Ascending aorta (tissue), 2 donors: Measurements from ENCODE around the gene KAZALD1. TPM values are rescaled to one million over a fixed set of nuclear protein-coding genes. Genes with fewer than 3 reads are reported as not detected.

Experiments
- DNase-seq, 2 donors: peaks; one replicate each; pipeline ENCODE4 v3.0.0-alpha.2; 2019; ENCODE audit warnings: low spot score in 2 of 2
- H3K27ac ChIP-seq, 2 donors: fragments of 200-600 bp; sonication (generic); one replicate each; pipeline ENCODE4 v1.5.1; 2016 to 2017; ENCODE audit warnings: mild to moderate bottlenecking in 1 of 2
- H3K27me3 ChIP-seq: fragments of 200-600 bp; sonication (generic); one replicate; pipeline ENCODE4 v1.5.1; 2017
- H3K36me3 ChIP-seq, 2 donors: fragments of 200-600 bp; sonication (generic); one replicate each; pipeline ENCODE4 v1.5.1; 2016
- H3K4me1 ChIP-seq, 2 donors: fragments of 200-600 bp; sonication (generic); one replicate each; pipeline ENCODE4 v1.5.1; 2016 to 2017; ENCODE audit warnings: mild to moderate bottlenecking in 1 of 2
- H3K4me3 ChIP-seq, 2 donors: fragments of 200-600 bp; sonication (generic); one replicate each; pipeline ENCODE4 v1.5.1; 2016 to 2017; ENCODE audit warnings: mild to moderate bottlenecking in 1 of 2
- H3K9me3 ChIP-seq, 2 donors: fragments of 200-600 bp; sonication (generic); one replicate each; pipeline ENCODE4 v1.5.1; 2016
- intact Hi-C: fragments of 100-400 bp; cut with DNase I; formaldehyde crosslinking; loops from one replicate; pipeline ENCODE4 v1.15.1; 2023
- total RNA-seq: library from RNA; depleted of rRNA; stranded (reverse); fragments of >200 nt; gene quantifications from one replicate; pipeline ENCODE4 v1.1.0, GENCODE V29; 2016
- TF ChIP-seq, protein P1 (sequence below), 3 experiments: fragments of 200-600 bp in 2 of 3; fragments of 450-650 bp in 1 of 3; sonication (generic) in 2 of 3; IDR thresholded peaks; one replicate each; pipeline ENCODE4 v1.5.1; 2016 to 2019; ENCODE audit warnings: antibody characterized with exemption in 3 of 3, mild to moderate bottlenecking in 1 of 3, moderate library complexity in 1 of 3

The KAZALD1 gene
- total RNA-seq, 1 donor from 2014 or later = 5.7 TPM

- Histone ChIP-seq H3K4me3 (no peak overlapping the region), H3K4me1 (no peaks in the 10 kb centered on the region), H3K36me3 (no peaks in the 10 kb centered on the region), H3K27me3 (no peaks in the 10 kb centered on the region), H3K27ac (no peak overlapping the region), H3K9me3 (no peaks in the 10 kb centered on the region)
- intact Hi-C loops = no loop called here
- no peak for DNase-seq
- TF ChIP-seq, protein P1, sequence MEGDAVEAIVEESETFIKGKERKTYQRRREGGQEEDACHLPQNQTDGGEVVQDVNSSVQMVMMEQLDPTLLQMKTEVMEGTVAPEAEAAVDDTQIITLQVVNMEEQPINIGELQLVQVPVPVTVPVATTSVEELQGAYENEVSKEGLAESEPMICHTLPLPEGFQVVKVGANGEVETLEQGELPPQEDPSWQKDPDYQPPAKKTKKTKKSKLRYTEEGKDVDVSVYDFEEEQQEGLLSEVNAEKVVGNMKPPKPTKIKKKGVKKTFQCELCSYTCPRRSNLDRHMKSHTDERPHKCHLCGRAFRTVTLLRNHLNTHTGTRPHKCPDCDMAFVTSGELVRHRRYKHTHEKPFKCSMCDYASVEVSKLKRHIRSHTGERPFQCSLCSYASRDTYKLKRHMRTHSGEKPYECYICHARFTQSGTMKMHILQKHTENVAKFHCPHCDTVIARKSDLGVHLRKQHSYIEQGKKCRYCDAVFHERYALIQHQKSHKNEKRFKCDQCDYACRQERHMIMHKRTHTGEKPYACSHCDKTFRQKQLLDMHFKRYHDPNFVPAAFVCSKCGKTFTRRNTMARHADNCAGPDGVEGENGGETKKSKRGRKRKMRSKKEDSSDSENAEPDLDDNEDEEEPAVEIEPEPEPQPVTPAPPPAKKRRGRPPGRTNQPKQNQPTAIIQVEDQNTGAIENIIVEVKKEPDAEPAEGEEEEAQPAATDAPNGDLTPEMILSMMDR (IDR thresholded peaks at IDR 0.05) = no peak
These were observed 49.2 kb downstream of the KAZALD1 start for GRCh38 chr10:101110856-101111523.

GRCh38 chr10:101111547-101111946 is 49.8 kb downstream of the KAZALD1 start:
- Histone ChIP-seq H3K9me3 (no peaks in the 10 kb centered on the region), H3K27ac (no peak overlapping the region), H3K36me3 (no peaks in the 10 kb centered on the region), H3K4me3 (no peak overlapping the region), H3K4me1 (no peaks in the 10 kb centered on the region), H3K27me3 (no peaks in the 10 kb centered on the region)
- DNase-seq = no peak
- TF ChIP-seq, protein P1 (IDR thresholded peaks at IDR 0.05) = no peak
- intact Hi-C loops = no loop called here

- TF ChIP-seq, protein P1 (IDR thresholded peaks at IDR 0.05) = no peak
- H3K27me3 ChIP-seq = no peaks in the 10 kb centered on the region
- no peak for DNase-seq
These were observed 51.2 kb downstream of the KAZALD1 start for GRCh38 chr10:101112799-101113594.

DNA sequence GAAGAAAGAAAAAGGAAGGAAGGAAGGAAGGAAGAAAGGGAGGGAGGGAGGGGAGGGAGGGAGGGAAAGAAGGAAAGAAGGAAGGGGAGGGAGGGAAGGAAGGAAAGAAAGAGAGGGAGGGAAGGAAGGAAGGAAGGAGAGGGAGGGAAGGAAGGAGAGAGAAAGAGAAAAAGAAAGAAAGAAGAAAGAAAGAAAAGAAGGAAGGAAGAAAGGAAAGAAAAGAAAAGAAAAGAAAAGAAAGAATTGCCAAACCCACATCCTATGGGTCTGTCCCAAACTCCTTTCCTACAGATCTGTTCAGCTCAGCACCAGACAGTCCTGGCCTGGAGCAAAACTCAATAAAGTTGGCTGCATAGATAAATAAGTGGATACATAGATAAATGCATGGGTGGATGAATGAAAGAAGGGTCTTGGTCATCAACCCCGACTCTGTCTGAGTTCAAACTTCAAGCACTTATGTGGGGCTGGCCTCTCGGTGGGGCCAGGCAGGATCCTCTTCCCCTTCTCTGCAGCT is 52.2 kb downstream of the KAZALD1 start:
- no peak overlapping the region for H3K27ac ChIP-seq
- no peaks in the 10 kb centered on the region for H3K4me1 ChIP-seq
- no peak overlapping the region for H3K4me3 ChIP-seq
- intact Hi-C loops = no loop called here
- TF ChIP-seq, protein P1 (IDR thresholded peaks at IDR 0.05) = no peak
- H3K36me3 ChIP-seq = no peaks in the 10 kb centered on the region
- H3K9me3 ChIP-seq = no peaks in the 10 kb centered on the region
- DNase-seq = no peak
- no peaks in the 10 kb centered on the region for H3K27me3 ChIP-seq

More at GRCh38 chr10:101112799-101113594, 51.2 kb downstream of the KAZALD1 start:
- no peak overlapping the region for H3K27ac ChIP-seq
- intact Hi-C loops = no loop called here
- no peaks in the 10 kb centered on the region for H3K36me3 ChIP-seq
- no peaks in the 10 kb centered on the region for H3K4me1 ChIP-seq
- no peak overlapping the region for H3K4me3 ChIP-seq
- no peaks in the 10 kb centered on the region for H3K9me3 ChIP-seq

DNA sequence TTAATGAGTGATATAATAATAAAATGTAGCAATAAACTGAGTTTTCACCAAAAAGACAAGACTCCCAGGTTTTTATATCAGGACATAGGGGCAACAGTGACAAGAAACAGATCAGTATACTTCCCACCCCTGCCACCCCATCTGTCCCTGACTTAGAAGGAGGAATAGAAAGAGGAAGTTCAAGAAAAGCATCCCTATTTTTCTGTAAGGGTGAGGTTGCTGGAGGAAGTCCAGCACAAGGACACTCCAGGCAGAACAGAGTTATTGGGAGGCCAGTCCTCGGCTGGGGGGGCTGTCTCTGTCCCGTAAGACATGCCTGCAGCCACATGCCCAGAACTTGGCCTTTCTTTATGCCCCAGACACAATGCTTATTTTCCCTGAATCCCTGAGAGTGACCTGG is 52.9 kb downstream of the KAZALD1 start:
- DNase-seq = no peak
- no peak overlapping the region for H3K27ac ChIP-seq
- H3K27me3 ChIP-seq = no peaks in the 10 kb centered on the region
- no peaks in the 10 kb centered on the region for H3K36me3 ChIP-seq
- no peaks in the 10 kb centered on the region for H3K4me1 ChIP-seq
- H3K4me3 ChIP-seq = no peak overlapping the region
- intact Hi-C loops = no loop called here
- no peaks in the 10 kb centered on the region for H3K9me3 ChIP-seq
- TF ChIP-seq, protein P1 (IDR thresholded peaks at IDR 0.05) = no peak

Other genes starting within 250 kb of the KAZALD1 start
- 3.1 TPM for gene SLF2, start 149.0 kb upstream of the KAZALD1 start, total RNA-seq
- gene SEMA4G, start 92.5 kb upstream of the KAZALD1 start, total RNA-seq = 2.1 TPM
- 54.5 TPM for gene MRPL43, start 74.5 kb upstream of the KAZALD1 start, total RNA-seq
- gene TWNK, start 74.4 kb upstream of the KAZALD1 start, total RNA-seq = 11.5 TPM
- gene LZTS2, start 62.2 kb upstream of the KAZALD1 start, total RNA-seq = 169 TPM
- 0.53 TPM for gene PDZD7, start 30.9 kb upstream of the KAZALD1 start, total RNA-seq
- gene SFXN3, start 30.8 kb upstream of the KAZALD1 start, total RNA-seq = 72.4 TPM
- gene TLX1, start 69.3 kb downstream of the KAZALD1 start, total RNA-seq = not detected
- gene LBX1, start 167.5 kb downstream of the KAZALD1 start, total RNA-seq = not detected